HCT116 (cell line): ENCODE measurements around the gene NGEF. TPM values are rescaled to one million over a fixed set of nuclear protein-coding genes. Genes with fewer than 3 reads are reported as not detected.

Experiments used
- ATAC-seq: fragments of 200-7000 bp; cut with Tn5 transposase; 2 replicates; pipeline ENCODE4 v1.9.1; 2020; ENCODE audit warnings: mild to moderate bottlenecking, moderate library complexity
- BruUV-seq: library from RNA; stranded (reverse); fragments of 400-500 nt; replicated peaks from 2 replicates; lab custom pipeline; 2021; lab: Mats Ljungman, UMichigan
- CTCF ChIA-PET: fragments of 300-600 bp; sonication (Branson Sonifier 250); formaldehyde crosslinking; loops from one replicate; lab custom pipeline; 2021; ENCODE audit warnings: antibody characterized with exemption; lab: Charles Lee
- POLR2A ChIA-PET: fragments of 300-600, 350-600 bp; sonication (Branson Sonifier 250); formaldehyde crosslinking; loops from one replicate; lab custom pipeline; 2021; ENCODE audit warnings: antibody characterized with exemption; lab: Charles Lee
- RAD21 ChIA-PET, 2 experiments: fragments of 300-600 bp; sonication (Branson Sonifier 250); formaldehyde crosslinking; loops; one replicate each; lab custom pipeline; 2023; ENCODE audit warnings: low total read pairs in 2 of 2; ENCODE audit not compliant: uncharacterized antibody in 2 of 2, unreplicated experiment in 2 of 2, low non-redundant PET in 1 of 2; lab: Charles Lee
- DNase-seq: peaks from one replicate; pipeline ENCODE4 v3.0.0-alpha.2; 2010; ENCODE audit warnings: low read depth, low spot score
- H2AFZ ChIP-seq: fragments of 200-600 bp; shearing (Covaris generic), sonication (generic); 2 replicates; pipeline ENCODE4 v1.6.1; 2017; ENCODE audit warnings: low read depth, mixed run types, mixed read lengths, antibody characterized with exemption, low read length; ENCODE audit not compliant: poor library complexity, severe bottlenecking
- H3K27ac ChIP-seq: 2 replicates; pipeline ENCODE4 v1.5.1; 2012; ENCODE audit warnings: low read depth, low read length
- H3K27me3 ChIP-seq: fragments of 200-600 bp; sonication (generic); 2 replicates; pipeline ENCODE4 v1.6.1; 2016; ENCODE audit warnings: mixed run types, low read length, mixed read lengths; ENCODE audit not compliant: insufficient read depth
- H3K36me3 ChIP-seq, 2 experiments: fragments of 200-500 bp in 1 of 2; fragments of 200-600 bp in 1 of 2; sonication (Bioruptor generic) in 1 of 2; sonication (generic) in 1 of 2; 2 replicates each; pipeline versions ENCODE4 v1.5.1 to v1.6.1; 2014 to 2016; ENCODE audit warnings: low read length in 2 of 2, inconsistent platforms in 1 of 2, mixed read lengths in 1 of 2, mixed run types in 1 of 2; ENCODE audit not compliant: insufficient read depth in 2 of 2, control insufficient read depth in 1 of 2
- H3K4me1 ChIP-seq, 2 experiments: fragments of 200-600 bp in 1 of 2; sonication (generic) in 1 of 2; 2 replicates each; pipeline versions ENCODE4 v1.5.1 to v1.6.1; 2012 to 2017; ENCODE audit warnings: low read length in 2 of 2, inconsistent platforms in 1 of 2, mild to moderate bottlenecking in 1 of 2, mixed read lengths in 1 of 2, mixed run types in 1 of 2, moderate library complexity in 1 of 2; ENCODE audit not compliant: insufficient read depth in 2 of 2, control insufficient read depth in 1 of 2
- H3K4me2 ChIP-seq: fragments of 200-600 bp; sonication (generic); 2 replicates; pipeline ENCODE4 v1.6.1; 2017; ENCODE audit warnings: mixed run types, low read length, mixed read lengths
- H3K4me3 ChIP-seq, 2 experiments: fragments of 200-600 bp in 1 of 2; sonication (generic) in 1 of 2; replicated peaks in 1 of 2; 2 replicates each; pipeline ENCODE4 v1.5.1; 2011 to 2016; ENCODE audit warnings: low read length in 2 of 2, control low read depth in 1 of 2, low read depth in 1 of 2, mild to moderate bottlenecking in 1 of 2, mixed read lengths in 1 of 2, mixed run types in 1 of 2
- H3K79me2 ChIP-seq: fragments of 200-600 bp; sonication (generic); 2 replicates; pipeline ENCODE4 v1.6.1; 2017; ENCODE audit warnings: mild to moderate bottlenecking, mixed run types, low read length, moderate library complexity, mixed read lengths; ENCODE audit not compliant: insufficient read depth
- H3K9ac ChIP-seq: fragments of 200-600 bp; sonication (generic); 2 replicates; pipeline ENCODE4 v1.6.1; 2016; ENCODE audit warnings: low read length, mixed read lengths
- H3K9me2 ChIP-seq: fragments of 200-600 bp; sonication (generic), shearing (Covaris generic); 2 replicates; pipeline ENCODE4 v1.6.1; 2017; ENCODE audit warnings: mixed run types, mild to moderate bottlenecking, moderate library complexity; ENCODE audit not compliant: insufficient read depth
- H3K9me3 ChIP-seq, 2 experiments: fragments of 200-500 bp in 1 of 2; fragments of 200-600 bp in 1 of 2; sonication (Bioruptor generic) in 1 of 2; sonication (generic) in 1 of 2; 2 replicates each; pipeline ENCODE4 v1.6.1; 2014 to 2017; ENCODE audit warnings: low read length in 2 of 2, mixed read lengths in 2 of 2, inconsistent platforms in 1 of 2, low read depth in 1 of 2, mild to moderate bottlenecking in 1 of 2, mixed run types in 1 of 2, moderate library complexity in 1 of 2; ENCODE audit not compliant: control insufficient read depth in 1 of 2, insufficient read depth in 1 of 2
- H4K20me1 ChIP-seq: fragments of 200-600 bp; sonication (generic), shearing (Covaris generic); 2 replicates; pipeline ENCODE4 v1.6.1; 2017; ENCODE audit warnings: mixed run types, mild to moderate bottlenecking, moderate library complexity; ENCODE audit not compliant: insufficient read depth
- SIN3A ChIP-seq: IDR thresholded peaks from 2 replicates; pipeline ENCODE4 v1.6.1; 2012; ENCODE audit warnings: low read depth
- intact Hi-C: fragments of 100-400 bp; cut with micrococcal nuclease; formaldehyde crosslinking; loops from 2 replicates; pipeline ENCODE4 v1.10.0; 2022
- total RNA-seq: library from RNA; stranded (reverse); gene quantifications from one replicate; pipeline ENCODE4 v1.2.1, GENCODE V29; 2021; ENCODE audit not compliant: unreplicated experiment
- TF ChIP-seq, protein P1 (sequence below): IDR thresholded peaks from 2 replicates; pipeline ENCODE4 v1.6.1; 2012
- TF ChIP-seq, protein P2 (sequence below), 3 experiments: fragments of 200-600 bp in 1 of 3; sonication (generic) in 1 of 3; IDR thresholded peaks in 2 of 3; conservative IDR thresholded peaks in 1 of 3; 2 replicates each; pipeline ENCODE4 v1.5.1; 2012 to 2017; ENCODE audit warnings: low read depth in 2 of 3, low read length in 2 of 3, antibody characterized with exemption in 1 of 3, borderline replicate concordance in 1 of 3, control low read depth in 1 of 3, mild to moderate bottlenecking in 1 of 3, mixed read lengths in 1 of 3, mixed run types in 1 of 3, moderate library complexity in 1 of 3; ENCODE audit not compliant: insufficient read depth in 1 of 3

NGEF gene
- total RNA-seq, 1 experiment from 2014 or later = 12.6 TPM

DNA sequence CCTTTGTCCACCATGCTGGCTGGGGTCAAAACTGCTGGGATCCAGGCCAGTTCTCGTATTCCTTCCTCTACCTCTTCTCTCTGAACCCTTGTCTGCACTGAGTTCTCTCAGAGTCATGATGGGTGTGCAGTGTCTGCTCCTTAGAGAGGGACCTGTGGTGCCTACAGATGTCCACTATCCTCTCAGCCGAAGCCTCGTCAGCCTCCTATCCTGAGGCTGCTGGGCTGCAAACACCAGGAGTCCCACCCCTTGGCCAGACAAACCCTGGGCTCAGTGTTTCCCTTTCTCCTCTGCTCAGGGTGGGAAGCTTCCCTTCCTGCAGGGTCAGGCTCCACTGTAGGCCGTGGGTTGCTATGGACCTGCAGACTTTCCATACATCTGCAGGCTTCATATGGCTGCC, 49.4 kb upstream of the NGEF start:
- Histone ChIP-seq H4K20me1 (no peaks in the 10 kb centered on the region), H3K4me1 (no peaks in the 10 kb centered on the region), H3K9ac (no peak overlapping the region), H3K79me2 (no peaks in the 10 kb centered on the region), H3K9me2 (no peaks in the 10 kb centered on the region), H3K36me3 (no peaks in the 10 kb centered on the region), H3K4me2 (no peak overlapping the region), H3K27me3 (no peaks in the 10 kb centered on the region), H3K9me3 (no peaks in the 10 kb centered on the region), H3K27ac (no peak overlapping the region), H3K4me3 (no peak overlapping the region), H2AFZ (no peak overlapping the region)
- TF ChIP-seq, protein P1, sequence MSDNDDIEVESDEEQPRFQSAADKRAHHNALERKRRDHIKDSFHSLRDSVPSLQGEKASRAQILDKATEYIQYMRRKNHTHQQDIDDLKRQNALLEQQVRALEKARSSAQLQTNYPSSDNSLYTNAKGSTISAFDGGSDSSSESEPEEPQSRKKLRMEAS = no peak
- CTCF ChIA-PET = no interaction called here
- intact Hi-C loops = no loop called here
- RAD21 ChIA-PET = no interaction called here
- no peak for ATAC-seq
- no peak for DNase-seq
- BruUV-seq = no TSS peak
- POLR2A ChIA-PET = no interaction called here

DNA sequence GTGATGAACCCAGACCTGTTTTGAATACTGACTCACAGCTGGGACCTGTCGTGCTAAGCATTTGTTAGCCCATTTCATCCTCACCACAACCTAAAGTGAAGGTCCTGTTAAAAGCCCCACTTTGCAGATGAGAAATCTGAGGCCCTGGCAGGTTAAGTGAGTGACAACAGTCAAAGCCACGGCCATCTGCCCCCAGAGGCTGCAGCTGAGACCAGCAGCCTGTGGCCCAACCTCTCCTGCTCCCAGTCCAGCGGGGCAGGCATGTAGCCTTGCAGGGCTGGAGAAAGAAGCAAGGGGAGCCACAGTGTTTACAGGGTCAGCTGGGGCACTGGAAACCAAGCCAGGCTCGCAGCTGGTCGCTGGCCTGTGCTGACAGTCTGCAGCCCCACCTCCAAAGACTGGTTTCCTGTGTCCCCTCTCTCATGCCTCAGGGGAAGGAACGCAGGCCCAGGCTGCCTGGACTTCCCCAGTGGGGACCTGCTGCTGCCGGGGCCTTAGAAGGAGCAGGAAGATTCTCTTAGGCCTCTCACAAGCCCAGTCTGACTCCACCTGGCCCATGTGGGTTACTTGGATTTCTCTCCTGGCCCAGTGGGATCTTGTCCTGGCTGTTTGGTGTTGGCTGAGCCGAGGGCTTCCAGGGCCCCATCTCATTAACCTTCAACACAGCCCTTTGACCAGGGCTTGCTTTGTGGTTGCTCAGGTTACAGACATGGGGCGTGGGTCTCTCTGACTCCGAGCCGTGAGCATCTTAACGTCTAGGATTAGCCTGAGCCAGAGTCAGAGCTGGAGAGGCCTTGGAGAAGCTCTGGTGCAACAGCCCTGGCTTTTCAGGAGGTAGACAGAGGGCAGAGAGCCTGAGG, 48.8 kb upstream of the NGEF start:
- no peak overlapping the region for H2AFZ ChIP-seq
- POLR2A ChIA-PET = no interaction called here
- H3K9ac ChIP-seq = no peak overlapping the region
- intact Hi-C loops = no loop called here
- H4K20me1 ChIP-seq = no peaks in the 10 kb centered on the region
- no peak for DNase-seq
- no peak overlapping the region for H3K27ac ChIP-seq
- no peak for TF ChIP-seq SIN3A
- TF ChIP-seq, protein P2, sequence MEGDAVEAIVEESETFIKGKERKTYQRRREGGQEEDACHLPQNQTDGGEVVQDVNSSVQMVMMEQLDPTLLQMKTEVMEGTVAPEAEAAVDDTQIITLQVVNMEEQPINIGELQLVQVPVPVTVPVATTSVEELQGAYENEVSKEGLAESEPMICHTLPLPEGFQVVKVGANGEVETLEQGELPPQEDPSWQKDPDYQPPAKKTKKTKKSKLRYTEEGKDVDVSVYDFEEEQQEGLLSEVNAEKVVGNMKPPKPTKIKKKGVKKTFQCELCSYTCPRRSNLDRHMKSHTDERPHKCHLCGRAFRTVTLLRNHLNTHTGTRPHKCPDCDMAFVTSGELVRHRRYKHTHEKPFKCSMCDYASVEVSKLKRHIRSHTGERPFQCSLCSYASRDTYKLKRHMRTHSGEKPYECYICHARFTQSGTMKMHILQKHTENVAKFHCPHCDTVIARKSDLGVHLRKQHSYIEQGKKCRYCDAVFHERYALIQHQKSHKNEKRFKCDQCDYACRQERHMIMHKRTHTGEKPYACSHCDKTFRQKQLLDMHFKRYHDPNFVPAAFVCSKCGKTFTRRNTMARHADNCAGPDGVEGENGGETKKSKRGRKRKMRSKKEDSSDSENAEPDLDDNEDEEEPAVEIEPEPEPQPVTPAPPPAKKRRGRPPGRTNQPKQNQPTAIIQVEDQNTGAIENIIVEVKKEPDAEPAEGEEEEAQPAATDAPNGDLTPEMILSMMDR (IDR thresholded peaks at IDR 0.05 in 2 of 3, conservative IDR thresholded peaks at IDR 0.05 in 1 of 3; ENCODE audit: borderline replicate concordance in 1 of 3, insufficient read depth in 1 of 3, low read depth in 2 of 3, low read length in 2 of 3) = peak in 2 of 3 experiments; percentile 25 to 27; a peak in 2 of 6 replicates
- TF ChIP-seq, all 23 proteins: peak for 1
- BruUV-seq = no TSS peak
- ChIA-PET CTCF (no interaction called here), RAD21 (no interaction called here)
- ATAC-seq = peak; percentile 62
- H3K9me3 ChIP-seq = no peaks in the 10 kb centered on the region
- no peak overlapping the region for H3K4me3 ChIP-seq
- no peaks in the 10 kb centered on the region for H3K36me3 ChIP-seq
- no peak overlapping the region for H3K4me2 ChIP-seq
- H3K4me1 ChIP-seq = no peaks in the 10 kb centered on the region
- no peaks in the 10 kb centered on the region for H3K27me3 ChIP-seq
- no peaks in the 10 kb centered on the region for H3K9me2 ChIP-seq
- no peaks in the 10 kb centered on the region for H3K79me2 ChIP-seq
